ENCODE measurements around the gene GUSB.

Gene GUSB

DNA sequence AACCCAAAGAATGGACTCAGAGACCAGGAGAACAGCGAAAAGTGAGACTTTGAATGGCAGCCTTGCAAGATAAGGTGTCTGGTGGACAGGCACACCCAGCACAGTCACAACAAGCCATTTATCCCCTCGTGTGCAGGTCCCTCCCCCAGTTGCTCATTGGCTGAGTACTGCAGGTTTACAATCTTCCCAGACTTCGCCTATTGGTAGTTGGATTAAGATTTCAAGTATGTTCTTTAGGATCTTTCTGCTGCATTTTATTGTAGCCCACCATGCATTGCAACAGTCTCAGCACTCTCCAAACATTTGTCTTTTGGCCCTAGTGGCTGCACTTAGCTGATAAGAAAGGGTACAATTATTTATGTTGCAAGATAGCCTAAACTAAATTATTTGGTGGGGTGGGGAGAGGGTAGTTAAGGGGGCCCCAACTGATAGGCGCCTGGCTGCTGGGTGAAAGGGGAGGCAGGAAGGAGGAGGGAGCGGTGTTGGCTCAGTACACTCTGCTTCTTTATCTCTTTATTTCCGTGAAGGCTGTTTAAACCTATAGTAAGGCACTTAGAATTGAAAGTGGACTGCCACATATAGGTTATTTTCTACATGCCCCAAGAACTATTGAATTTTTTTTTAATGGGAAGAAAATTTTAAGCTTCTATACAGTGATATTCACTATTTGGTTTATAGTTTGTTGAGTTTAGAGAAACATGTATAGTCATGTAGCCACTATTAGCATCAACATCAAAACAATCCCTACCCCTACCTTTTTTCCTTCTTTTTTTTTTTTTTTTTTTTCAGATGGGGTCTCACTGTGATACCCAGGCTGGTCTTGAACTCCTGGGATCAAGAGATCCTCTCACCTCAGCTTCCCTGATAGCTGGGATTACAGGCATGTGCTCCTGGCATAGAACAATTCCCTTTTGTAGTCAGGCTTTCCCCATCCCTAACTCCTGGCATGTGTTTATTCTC, 54.2 kb downstream of the GUSB start:
- no peak for DNase-seq (ENCODE audit: low spot score)

DNA sequence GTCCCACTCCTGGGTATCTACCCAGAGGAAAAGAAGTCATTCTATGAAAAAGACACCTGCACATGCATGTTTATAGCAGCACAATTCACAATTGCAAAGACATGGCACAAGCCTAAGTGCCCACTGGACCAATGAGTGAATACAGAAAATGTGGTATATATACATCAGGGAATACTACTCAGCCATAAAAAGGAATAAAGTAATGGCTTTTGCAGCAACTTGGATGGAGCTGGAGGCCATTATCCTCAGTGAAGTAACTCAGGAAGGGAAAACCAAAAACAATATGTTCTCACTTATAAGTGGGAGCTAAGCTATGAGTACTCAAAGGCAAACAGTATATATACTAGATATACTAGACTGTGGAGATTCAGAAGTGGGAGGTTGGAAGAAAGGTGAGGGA, 55.4 kb downstream of the GUSB start:
- no peak for DNase-seq (ENCODE audit: low spot score)

DNA sequence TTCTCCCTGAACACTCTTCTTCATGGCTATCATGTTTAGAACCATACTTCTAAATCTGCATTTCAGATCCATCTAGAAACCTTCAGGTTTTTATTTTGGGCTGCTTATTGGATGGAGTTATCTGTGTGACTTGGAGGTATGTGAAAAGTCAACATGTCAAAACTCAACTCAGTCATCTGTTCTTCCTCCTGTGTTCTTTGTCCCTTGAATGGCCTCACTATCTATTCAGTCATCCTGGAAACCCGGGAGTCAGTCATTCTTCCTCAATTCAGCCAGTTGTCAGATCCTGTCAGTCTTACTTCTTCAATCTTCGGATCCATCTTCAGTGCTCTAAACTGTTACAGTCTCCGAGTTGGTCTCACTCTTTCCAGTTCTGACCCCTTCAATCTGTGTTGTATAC, 57.0 kb downstream of the GUSB start:
- DNase-seq (ENCODE audit: low spot score): no peak

DNA sequence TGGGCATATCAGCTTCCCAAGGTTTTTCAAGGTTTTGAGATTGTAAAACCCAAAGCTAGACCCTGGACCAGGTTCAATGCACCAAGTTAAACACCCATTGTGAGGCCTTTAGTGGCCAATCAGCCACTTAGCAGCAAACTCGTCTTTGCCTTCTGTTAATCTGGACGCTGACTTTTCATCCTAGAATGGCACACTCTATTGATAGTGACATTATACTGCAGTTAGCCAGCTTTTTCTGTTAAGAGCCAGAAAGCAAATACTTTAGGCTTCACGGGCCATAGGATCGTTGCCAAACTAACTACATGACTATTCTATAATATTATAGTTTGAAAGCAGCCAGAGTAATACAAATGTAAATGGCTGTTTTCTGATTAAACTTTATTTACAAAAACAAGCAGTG, 57.8 kb downstream of the GUSB start:
- no peak for DNase-seq (ENCODE audit: low spot score)

- no peak for DNase-seq (ENCODE audit: low spot score)
These were observed 58.7 kb downstream of the GUSB start for GRCh38 chr7:65923316-65923715.

DNA sequence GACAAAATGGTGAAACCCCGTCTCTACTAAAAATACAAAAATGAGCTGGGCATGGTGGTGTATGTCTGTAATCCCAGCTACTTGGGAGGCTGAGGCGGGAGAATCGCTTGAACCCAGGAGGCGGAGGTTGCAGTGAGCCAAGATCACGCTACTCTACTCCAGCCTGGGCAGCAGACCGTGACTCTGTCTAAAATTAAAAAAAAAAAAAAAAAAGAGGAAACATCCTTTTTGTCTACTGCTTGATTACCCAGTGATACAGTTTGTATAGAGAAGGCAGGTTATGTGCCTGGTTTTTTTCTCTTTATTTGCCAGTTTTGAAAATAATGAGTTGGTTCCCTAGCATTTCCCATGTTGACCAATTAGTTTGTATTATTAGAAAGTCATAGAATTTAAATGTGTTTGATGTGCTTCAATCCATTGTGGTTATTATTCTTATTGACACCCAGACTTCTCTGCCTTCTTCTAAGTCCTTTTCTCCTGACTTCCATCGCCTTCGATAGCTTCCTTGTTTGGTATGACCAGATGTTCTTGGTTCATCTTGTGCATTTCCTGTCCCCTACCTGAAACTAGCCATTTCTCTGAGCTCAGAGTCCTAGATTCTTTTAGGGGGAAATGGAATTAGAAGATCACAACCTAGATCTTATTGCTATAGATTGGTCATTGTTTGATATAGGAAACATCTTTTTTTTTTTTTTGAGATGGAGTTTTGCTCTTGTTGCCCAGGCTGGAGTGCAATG, 65.9 kb downstream of the GUSB start:
- DNase-seq (ENCODE audit: low spot score): no peak

DNA sequence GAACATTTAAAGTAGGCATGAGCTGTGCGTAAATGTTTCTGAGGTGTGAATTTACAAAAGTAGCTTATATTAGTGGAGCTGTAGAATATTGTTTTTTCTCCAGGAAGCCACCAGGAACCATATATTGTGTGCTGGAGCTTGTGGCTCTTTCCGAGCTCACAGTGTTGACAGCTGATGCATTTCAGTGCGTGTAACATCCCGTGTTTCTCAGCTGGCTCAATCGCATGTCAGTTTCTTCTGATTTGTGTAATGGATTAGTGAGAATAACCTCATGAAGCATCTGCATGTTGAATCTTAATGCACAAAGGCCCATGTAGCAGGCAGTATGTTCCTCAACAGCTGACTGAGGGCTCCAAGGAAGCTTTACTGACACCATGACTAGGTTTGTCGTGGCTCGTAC, 69.8 kb downstream of the GUSB start:
- no peak for DNase-seq (ENCODE audit: low spot score)
